ENCODE data around the gene CHCHD5. TPM values are rescaled to one million over a fixed set of nuclear protein-coding genes. Genes with fewer than 3 reads are reported as not detected.

CHCHD5 gene
- total and polyA plus RNA-seq, 2 of the 8 experiments (the other 6 are each of a cell fraction or from before 2014, with no cell fraction given): 27.2 to 71.5 TPM

GRCh38 chr2:112585873-112586464 is 1.6 kb downstream of the CHCHD5 start:
- H3K4me3 ChIP-seq (ENCODE audit: extremely low read depth in 1 of 4, insufficient read depth in 2 of 4, low read depth in 3 of 4, low read length in 4 of 4): no peak overlapping the region
- no peak overlapping the region for H3K18ac ChIP-seq (ENCODE audit: extremely low read depth, low read length)
- peak overlapping the region in 1 of 2 experiments; percentile 72; a peak in 1 of 4 replicates for H3K4me2 ChIP-seq (ENCODE audit: insufficient read depth in 1 of 2, low read depth in 2 of 2, low read length in 2 of 2)
- no peak overlapping the region; a peak in 1 of 7 replicates for H3K9ac ChIP-seq (replicated peaks in 1 of 4; ENCODE audit: extremely low read depth in 1 of 4, low read depth in 3 of 4, low read length in 3 of 4)
- no peak for FAIRE-seq
- no peak overlapping the region for H2BK120ac ChIP-seq (replicated peaks; ENCODE audit: low read depth, low read length)
- no peak overlapping the region for H4K5ac ChIP-seq (ENCODE audit: insufficient read length, low read depth, low read length)
- H2AK5ac ChIP-seq (ENCODE audit: low read depth, low read length): no peak overlapping the region
- no peak overlapping the region for H2AFZ ChIP-seq (ENCODE audit: low read length)
- H3K79me1 ChIP-seq (ENCODE audit: low read depth, low read length): no peaks in the 10 kb centered on the region
- no peak overlapping the region for H4K91ac ChIP-seq (replicated peaks; ENCODE audit: insufficient read length, low read length)
- no peak overlapping the region for H2BK20ac ChIP-seq (ENCODE audit: low read length)
- H3K79me2 ChIP-seq (ENCODE audit: control insufficient read depth in 1 of 2, insufficient read depth in 2 of 2, low read length in 2 of 2): no peaks in the 10 kb centered on the region
- H4K8ac ChIP-seq (ENCODE audit: extremely low read depth, insufficient read depth, low read length): no peak overlapping the region
- no peak overlapping the region for H2BK12ac ChIP-seq (ENCODE audit: low read depth, low read length)
- TF ChIP-seq, protein P1, sequence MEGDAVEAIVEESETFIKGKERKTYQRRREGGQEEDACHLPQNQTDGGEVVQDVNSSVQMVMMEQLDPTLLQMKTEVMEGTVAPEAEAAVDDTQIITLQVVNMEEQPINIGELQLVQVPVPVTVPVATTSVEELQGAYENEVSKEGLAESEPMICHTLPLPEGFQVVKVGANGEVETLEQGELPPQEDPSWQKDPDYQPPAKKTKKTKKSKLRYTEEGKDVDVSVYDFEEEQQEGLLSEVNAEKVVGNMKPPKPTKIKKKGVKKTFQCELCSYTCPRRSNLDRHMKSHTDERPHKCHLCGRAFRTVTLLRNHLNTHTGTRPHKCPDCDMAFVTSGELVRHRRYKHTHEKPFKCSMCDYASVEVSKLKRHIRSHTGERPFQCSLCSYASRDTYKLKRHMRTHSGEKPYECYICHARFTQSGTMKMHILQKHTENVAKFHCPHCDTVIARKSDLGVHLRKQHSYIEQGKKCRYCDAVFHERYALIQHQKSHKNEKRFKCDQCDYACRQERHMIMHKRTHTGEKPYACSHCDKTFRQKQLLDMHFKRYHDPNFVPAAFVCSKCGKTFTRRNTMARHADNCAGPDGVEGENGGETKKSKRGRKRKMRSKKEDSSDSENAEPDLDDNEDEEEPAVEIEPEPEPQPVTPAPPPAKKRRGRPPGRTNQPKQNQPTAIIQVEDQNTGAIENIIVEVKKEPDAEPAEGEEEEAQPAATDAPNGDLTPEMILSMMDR (IDR thresholded peaks at IDR 0.05; ENCODE audit: control extremely low read depth in 1 of 3, insufficient read depth in 1 of 3, low read depth in 1 of 3, low read length in 3 of 3): no peak
- H2BK15ac ChIP-seq (ENCODE audit: low read length): no peak overlapping the region
- H3K27ac ChIP-seq (ENCODE audit: low read depth, low read length): no peak overlapping the region
- WGBS, 2 experiments (ENCODE audit: extremely low coverage in 1 of 2, insufficient coverage in 1 of 2, insufficient read length in 1 of 2, insufficient replicate concordance in 2 of 2, low coverage in 1 of 2, low lambda C conversion rate in 2 of 2, missing lambda C conversion rate in 1 of 2): 93% methylated on average over 17 of the region's 18 CpGs; no CpG with 5 or more reads in 1 of the 2 experiments
- ChIA-PET POLR2A (ENCODE audit: partially characterized antibody) (interaction anchor here (1.2 kb wide), 1 partner anchor 129 kb away, joined by 3 read pairs; no protein-coding TSS in a partner anchor), CTCF (ENCODE audit: partially characterized antibody) (interaction anchor here (1.2 to 4.0 kb wide), 5 partner anchors 8 to 553 kb away, joined by 3 to 17 read pairs (median 5); no protein-coding TSS in a partner anchor)
- H3K27me3 ChIP-seq (replicated peaks in 1 of 4; ENCODE audit: control insufficient read depth in 3 of 4, extremely low read depth in 1 of 4, insufficient read depth in 3 of 4, low read length in 3 of 4): no peaks in the 10 kb centered on the region
- peaks cover 9% of the 10 kb centered on the region; the same call in 1 of the 2 replicates for H3K23me2 ChIP-seq (ENCODE audit: low read depth, low read length)
- H2BK5ac ChIP-seq (ENCODE audit: low read depth, low read length): no peak overlapping the region
- no peaks in the 10 kb centered on the region for H3K9me3 ChIP-seq (ENCODE audit: insufficient read depth in 2 of 2, low read depth in 1 of 2, low read length in 1 of 2)
- H3K23ac ChIP-seq (ENCODE audit: insufficient read length): no peak overlapping the region
- no peak overlapping the region for H3K56ac ChIP-seq (replicated peaks; ENCODE audit: insufficient read length, low read depth, low read length)
- peaks cover 0 to 8% (median 2%) of the 10 kb centered on the region in 4 experiments; a peak in 5 of 8 replicates for H3K36me3 ChIP-seq (ENCODE audit: control insufficient read depth in 2 of 4, insufficient read depth in 4 of 4, low read length in 3 of 4)
- no peak overlapping the region for H3K4ac ChIP-seq (replicated peaks; ENCODE audit: insufficient read length, low read depth, low read length)
- H3K4me1 ChIP-seq (replicated peaks in 1 of 4; ENCODE audit: control insufficient read depth in 3 of 4, insufficient read depth in 4 of 4, low read length in 3 of 4): peaks cover 0 to 6% (median 3%) of the 10 kb centered on the region in 4 experiments; a peak in 6 of 7 replicates
- no peak overlapping the region for H3K14ac ChIP-seq (ENCODE audit: insufficient read length)
- DNase-seq (ENCODE audit: low read depth in 1 of 2, low spot score in 2 of 2): no peak
- no peaks in the 10 kb centered on the region for H4K20me1 ChIP-seq (replicated peaks in 1 of 2; ENCODE audit: control insufficient read depth in 1 of 2, insufficient read depth in 2 of 2, low read length in 2 of 2)

Data from H1 (cell line).